Measurements from ENCODE around the gene PRKCA. TPM values are rescaled to one million over a fixed set of nuclear protein-coding genes. Genes with fewer than 3 reads are reported as not detected.

Gene PRKCA
- polyA plus RNA-seq, 1 experiment = 66.8 TPM

GRCh38 chr17:66813296-66813695, 510.9 kb downstream of the PRKCA start:
- DNase-seq (ENCODE audit: low read depth, low spot score) = no peak
- CTCF ChIA-PET = no interaction called here
- TF ChIP-seq CTCF (IDR thresholded peaks at IDR 0.05; ENCODE audit: low read depth, low read length) = no peak

GRCh38 chr17:66814026-66814425, 511.6 kb downstream of the PRKCA start:
- ChIA-PET CTCF (no interaction called here), POLR2A (no interaction called here)
- H3K27ac ChIP-seq (ENCODE audit: low read depth, low read length) = no peak overlapping the region
- DNase-seq (ENCODE audit: low read depth, low spot score) = no peak
- peaks cover 1% of the 10 kb centered on the region for H3K27me3 ChIP-seq (ENCODE audit: control insufficient read depth, insufficient read depth, low read length)
- TF ChIP-seq CTCF (IDR thresholded peaks at IDR 0.05; ENCODE audit: low read depth, low read length) = no peak
- H3K4me3 ChIP-seq (ENCODE audit: low read depth, low read length) = no peak overlapping the region
- no peaks in the 10 kb centered on the region for H3K9me3 ChIP-seq (ENCODE audit: control insufficient read depth, insufficient read depth, low read length)

More at GRCh38 chr17:66813296-66813695, 510.9 kb downstream of the PRKCA start:
- POLR2A ChIA-PET = no interaction called here
- Histone ChIP-seq H3K4me3 (ENCODE audit: low read depth, low read length) (no peak overlapping the region), H3K9me3 (ENCODE audit: control insufficient read depth, insufficient read depth, low read length) (no peaks in the 10 kb centered on the region), H3K27ac (ENCODE audit: low read depth, low read length) (no peak overlapping the region), H3K27me3 (ENCODE audit: control insufficient read depth, insufficient read depth, low read length) (no peaks in the 10 kb centered on the region)

DNA sequence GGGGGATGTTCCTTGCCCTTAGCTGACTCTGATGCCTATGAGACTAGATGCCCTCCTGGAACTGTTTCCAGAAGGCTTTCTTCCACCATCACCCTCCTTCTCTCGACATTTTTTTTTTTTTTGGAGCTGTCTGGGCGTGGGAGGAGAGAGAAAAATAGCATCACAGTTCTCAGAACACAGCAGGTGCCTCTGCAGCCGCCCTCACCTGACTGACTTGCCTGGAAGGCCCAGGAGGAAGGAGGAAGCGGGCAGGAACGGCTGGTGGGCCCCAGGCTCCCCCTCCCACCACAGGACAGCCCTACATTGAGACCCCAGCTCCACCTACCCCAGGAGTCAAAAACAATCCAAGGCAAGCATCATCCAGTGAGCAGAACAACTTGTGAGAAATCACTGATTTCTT, 512.2 kb downstream of the PRKCA start:
- CTCF ChIA-PET = no interaction called here
- H3K9me3 ChIP-seq (ENCODE audit: control insufficient read depth, insufficient read depth, low read length) = no peaks in the 10 kb centered on the region
- H3K27ac ChIP-seq (ENCODE audit: low read depth, low read length) = no peak overlapping the region
- no peak for DNase-seq (ENCODE audit: low read depth, low spot score)
- H3K4me3 ChIP-seq (ENCODE audit: low read depth, low read length) = no peak overlapping the region
- TF ChIP-seq CTCF (IDR thresholded peaks at IDR 0.05; ENCODE audit: low read depth, low read length) = no peak
- H3K27me3 ChIP-seq (ENCODE audit: control insufficient read depth, insufficient read depth, low read length) = peaks cover 3% of the 10 kb centered on the region
- POLR2A ChIA-PET = no interaction called here

GRCh38 chr17:66817750-66818149, 515.3 kb downstream of the PRKCA start:
- ChIA-PET CTCF (no interaction called here), POLR2A (interaction anchor here (0.5 kb wide), 1 partner anchor 1171 kb away, joined by 5 read pairs; no protein-coding TSS in a partner anchor)
- Histone ChIP-seq H3K4me3 (ENCODE audit: low read depth, low read length) (no peak overlapping the region), H3K27me3 (ENCODE audit: control insufficient read depth, insufficient read depth, low read length) (peaks cover 8% of the 10 kb centered on the region), H3K9me3 (ENCODE audit: control insufficient read depth, insufficient read depth, low read length) (no peaks in the 10 kb centered on the region), H3K27ac (ENCODE audit: low read depth, low read length) (no peak overlapping the region)
- DNase-seq (ENCODE audit: low read depth, low spot score) = no peak
- TF ChIP-seq CTCF (IDR thresholded peaks at IDR 0.05; ENCODE audit: low read depth, low read length) = no peak

GRCh38 chr17:66819466-66819865, 517.1 kb downstream of the PRKCA start:
- ChIA-PET CTCF (no interaction called here), POLR2A (no interaction called here)
- no peak for TF ChIP-seq CTCF (IDR thresholded peaks at IDR 0.05; ENCODE audit: low read depth, low read length)
- H3K27me3 ChIP-seq (ENCODE audit: control insufficient read depth, insufficient read depth, low read length) = peaks cover 8% of the 10 kb centered on the region
- H3K27ac ChIP-seq (ENCODE audit: low read depth, low read length) = no peak overlapping the region
- no peaks in the 10 kb centered on the region for H3K9me3 ChIP-seq (ENCODE audit: control insufficient read depth, insufficient read depth, low read length)
- H3K4me3 ChIP-seq (ENCODE audit: low read depth, low read length) = no peak overlapping the region
- DNase-seq (ENCODE audit: low read depth, low spot score) = no peak
